HG03066 (cell line): ENCODE measurements around the gene PSMB5.
A peak's percentile ranks its signal among the peaks of the same experiment; 100 is the strongest.

Experiments used
- ATAC-seq: cut with Tn5 transposase; IDR thresholded peaks from one replicate; pipeline ENCODE4 v1.9.1; 2021; ENCODE audit warnings: low read depth; ENCODE audit not compliant: unreplicated experiment

The PSMB5 gene

DNA sequence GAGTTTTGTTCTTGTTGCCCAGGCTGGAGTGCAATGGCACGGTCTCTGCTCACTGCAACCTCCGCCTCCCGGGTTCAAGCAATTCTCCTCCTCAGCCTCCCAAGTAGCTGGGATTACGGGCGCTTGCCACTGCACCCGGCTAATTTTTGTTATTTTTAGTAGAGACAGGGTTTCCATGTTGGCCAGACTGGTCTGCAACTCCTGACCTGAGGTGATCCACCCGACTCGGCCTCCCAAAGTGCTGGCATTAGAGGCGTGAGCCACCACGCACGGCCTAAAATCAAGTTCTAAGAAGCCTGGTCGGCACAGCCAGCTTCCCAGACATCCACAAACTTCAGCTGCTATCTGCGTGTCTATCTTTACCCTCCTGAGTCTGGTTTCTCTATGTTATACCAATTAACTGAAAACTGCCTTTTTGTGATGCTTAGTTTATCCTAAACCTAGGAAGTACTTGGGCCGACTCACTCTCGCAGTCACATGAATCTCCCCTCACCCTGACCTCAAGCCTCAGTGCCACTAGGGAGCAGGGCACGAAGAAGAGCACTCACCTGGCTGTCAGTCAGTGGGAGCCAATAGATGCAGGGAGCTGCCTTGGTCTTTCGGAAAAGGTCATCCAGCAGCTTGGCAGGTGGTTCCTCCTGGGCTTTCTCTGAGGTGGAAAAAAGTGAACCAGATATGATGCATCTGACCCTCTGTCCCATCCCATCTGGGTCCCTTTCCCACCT is 26.0 kb upstream of the PSMB5 start:
- ATAC-seq: no peak

DNA sequence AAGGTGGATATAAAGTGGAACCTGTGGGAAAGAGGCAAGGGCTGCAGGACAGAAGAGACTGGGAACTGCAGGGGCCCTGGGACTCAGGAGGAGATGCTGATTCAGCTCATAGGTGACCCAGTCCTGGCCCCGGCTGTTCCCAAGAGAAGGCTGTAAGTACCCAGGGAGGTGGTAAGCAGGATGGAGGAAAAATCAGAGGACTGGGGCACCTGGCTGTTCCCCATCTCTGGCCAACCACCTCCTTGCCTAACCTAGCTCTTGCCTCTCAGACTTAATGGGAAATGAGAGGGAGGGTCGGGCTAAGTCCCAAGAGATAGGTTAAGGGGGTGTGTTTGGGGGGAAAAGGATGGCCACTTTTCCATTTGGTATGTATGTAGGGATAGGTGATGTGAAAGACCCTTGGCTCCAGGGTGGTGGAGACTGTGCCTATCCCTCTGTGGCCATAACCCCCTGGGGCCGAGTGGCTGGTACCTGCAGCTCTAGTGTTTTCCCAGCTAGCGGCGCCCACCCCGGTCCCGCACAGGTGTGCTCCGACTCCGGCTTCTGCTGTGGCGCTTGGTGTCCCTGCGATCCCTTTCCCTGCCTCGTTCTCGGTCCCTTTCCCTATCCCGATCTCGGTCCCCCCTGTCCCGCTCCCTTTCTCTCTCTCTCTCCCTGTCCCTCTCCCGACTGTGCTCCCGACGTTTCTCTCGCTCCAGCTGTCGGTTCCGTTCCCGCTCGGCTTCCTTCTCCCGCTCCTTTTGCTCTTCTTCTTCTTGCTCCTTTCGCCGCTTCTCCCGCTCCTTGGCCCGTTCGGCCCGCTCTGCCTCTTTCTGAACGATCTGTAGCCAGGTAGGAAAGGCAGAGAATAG is 24.2 kb upstream of the PSMB5 start:
- no peak for ATAC-seq

DNA sequence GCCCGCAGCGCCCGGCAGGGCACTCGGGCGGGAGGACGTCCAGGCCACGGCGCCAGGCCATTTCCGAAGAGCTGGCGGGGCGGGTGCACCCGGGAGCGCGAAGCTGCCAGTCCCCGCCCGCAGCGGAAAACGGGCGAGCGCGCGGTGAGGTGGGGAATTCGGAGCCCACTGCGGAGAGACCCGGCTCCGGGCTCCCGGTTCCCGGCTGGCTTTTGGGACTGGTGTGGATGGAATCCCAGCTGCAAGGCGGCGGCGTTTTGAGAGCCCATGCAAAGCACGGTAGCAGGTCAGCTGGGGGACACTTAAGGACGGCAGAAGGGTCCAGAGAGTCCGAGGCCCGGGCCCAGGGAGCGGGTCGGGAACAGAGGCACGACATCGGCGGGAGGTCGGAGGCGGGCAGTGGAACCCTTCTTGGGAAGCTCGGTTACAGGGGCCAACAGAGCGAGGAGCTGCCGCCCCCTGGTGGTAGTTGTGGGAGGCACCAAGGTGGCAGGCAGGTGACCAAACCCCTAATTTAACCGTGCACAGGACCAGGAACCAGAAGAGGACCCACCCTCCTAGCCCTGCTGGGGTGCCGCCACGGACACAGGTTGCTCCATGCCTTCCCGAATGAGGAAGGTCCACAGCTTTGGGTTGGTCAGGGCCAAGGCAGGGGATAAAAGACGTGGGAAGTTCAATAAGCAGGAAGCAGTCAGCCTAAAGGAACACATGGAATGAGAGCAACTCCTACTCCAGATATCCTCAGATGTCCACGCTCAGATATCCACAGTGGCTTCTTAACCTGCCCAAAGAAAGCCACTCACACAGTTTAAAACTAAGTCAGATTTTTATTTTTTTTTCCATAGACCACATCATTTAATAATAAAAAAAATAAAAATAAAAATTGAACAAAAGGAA is 23.3 kb upstream of the PSMB5 start:
- peak; percentile 56 for ATAC-seq

- peak; percentile 68 for ATAC-seq
These were observed 22.5 kb upstream of the PSMB5 start, which contains the start of gene CDH24 for GRCh38 chr14:23056956-23057756. CDH24 (minus strand) TSS chr14:23057520; CDS start chr14:23055733, 1,787 bp downstream.

DNA sequence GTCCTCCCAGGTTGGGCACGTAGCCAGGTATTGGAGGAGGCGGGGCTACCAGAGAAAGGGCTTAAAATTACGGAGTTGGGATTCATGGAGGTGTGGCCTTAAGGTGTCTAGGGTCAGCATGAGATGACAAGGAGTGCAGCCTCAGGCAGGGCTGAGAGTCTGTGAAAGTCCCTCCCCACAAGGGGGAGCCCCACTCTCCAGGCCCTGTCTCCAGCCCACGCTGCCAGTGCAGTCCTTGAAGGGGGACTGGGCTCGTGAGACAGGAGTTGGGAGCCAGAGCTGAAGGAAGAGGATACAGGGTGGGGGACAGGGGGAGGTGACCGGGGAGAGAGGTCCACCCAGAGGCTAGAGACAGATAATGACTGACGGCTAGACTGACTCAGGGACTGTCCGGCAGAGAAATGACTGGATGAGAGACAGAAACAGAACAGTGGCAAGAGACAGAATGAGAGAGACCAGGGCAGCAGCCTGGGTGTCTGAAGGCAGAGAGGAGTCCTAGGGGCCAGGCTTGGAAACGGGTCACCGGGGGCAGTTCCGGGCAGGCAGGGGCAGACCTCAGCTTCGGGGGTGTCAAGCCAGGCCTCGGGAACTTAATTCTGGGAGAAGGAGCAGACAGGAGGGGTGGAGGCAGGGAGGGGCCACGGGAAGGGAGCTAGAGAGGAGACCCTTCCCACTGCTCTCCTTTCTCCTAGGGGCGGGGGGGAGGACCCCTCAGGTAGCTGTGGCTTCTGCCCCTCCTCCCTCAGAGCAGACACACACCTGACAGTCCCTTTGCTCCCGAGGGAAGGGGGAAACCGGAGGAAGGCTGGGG is 21.6 kb upstream of the PSMB5 start:
- ATAC-seq: peak; percentile 43

- no peak for ATAC-seq
These were observed 21.0 kb upstream of the PSMB5 start for GRCh38 chr14:23055621-23056144.

DNA sequence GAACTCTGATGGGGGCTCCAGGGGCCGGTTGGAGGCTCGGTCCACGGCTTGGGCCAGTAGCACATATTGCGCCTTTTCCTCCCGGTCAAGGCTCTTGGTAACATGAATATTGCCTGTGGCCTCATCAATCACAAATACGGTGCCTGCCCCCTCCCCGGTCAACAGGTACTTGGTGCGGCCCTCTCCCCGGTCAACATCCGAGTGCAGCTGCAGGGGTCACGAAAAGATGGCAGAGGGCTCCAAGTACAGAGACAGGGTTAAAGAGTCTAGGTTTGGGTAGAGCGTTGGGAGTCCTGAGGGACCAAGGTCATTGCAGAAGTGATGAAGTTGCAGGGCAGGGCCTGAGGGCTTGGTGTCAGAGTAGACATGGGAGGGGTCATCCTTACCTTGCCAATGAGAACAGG is 20.4 kb upstream of the PSMB5 start:
- no peak for ATAC-seq

DNA sequence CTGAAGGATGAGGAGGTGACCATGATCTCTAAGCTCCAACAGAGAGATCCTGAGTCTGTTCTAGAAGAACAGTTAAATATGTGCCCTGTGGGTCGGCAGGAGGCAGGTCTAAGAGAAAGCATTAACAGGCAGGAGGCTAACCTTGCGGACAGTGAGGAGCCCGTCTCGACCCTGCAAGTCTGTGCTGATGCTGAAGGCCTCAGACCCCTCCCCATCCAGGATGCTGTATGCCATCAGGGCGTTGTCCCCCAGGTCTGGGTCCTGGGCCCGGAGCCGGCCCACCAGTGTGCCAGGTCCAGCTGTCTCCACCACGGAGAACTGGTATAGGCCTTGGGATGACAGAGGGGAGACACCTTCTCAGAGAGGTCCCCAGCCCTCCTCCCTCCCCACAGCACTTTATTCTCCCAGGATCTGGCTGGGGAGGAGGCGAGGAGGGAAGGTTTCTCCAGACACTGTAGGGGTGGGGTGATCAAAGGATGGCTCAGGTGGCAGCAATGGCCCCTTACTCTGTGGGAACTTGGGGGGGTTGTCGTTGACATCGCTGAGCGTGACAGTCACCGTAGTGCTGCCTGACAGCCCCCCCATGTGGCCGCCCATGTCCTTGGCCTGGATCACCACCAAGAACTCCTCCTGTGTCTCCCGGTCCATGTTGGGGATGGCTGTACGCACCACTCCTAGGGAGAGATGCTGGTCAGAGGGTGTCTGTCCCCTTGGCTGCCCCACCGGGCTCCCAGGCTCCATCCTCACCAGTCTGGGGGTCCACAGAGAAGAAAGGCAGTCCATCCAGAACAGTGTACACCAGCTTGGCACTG is 19.5 kb upstream of the PSMB5 start:
- no peak for ATAC-seq

- ATAC-seq: no peak
These were observed 18.7 kb upstream of the PSMB5 start for GRCh38 chr14:23053426-23053825.

GRCh38 chr14:23052671-23053070 is 18.0 kb upstream of the PSMB5 start:
- ATAC-seq: no peak

DNA sequence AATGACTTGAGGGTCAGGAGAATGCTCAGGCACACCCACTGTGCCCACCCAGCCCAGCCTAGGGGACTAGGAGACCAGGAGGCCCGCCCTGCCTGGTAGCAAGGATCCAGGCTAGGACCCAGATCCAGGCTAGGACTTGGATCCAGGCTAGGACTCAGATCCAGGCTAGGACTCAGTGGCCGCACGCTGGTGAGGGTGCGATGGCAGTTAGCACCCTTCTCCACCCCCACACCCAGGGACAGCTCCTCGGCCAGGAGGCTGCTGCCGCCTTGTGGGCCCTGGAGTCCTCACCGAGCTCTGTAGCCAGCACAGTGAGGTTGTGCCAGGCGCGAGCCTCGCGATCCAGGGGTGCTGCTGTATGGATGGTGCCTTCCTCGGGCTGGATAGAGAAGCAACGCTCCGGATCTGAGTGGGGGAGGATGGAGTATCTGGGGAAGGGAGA is 17.5 kb upstream of the PSMB5 start:
- ATAC-seq: no peak

- no peak for ATAC-seq
These were observed 16.7 kb upstream of the PSMB5 start for GRCh38 chr14:23051141-23052057.

DNA sequence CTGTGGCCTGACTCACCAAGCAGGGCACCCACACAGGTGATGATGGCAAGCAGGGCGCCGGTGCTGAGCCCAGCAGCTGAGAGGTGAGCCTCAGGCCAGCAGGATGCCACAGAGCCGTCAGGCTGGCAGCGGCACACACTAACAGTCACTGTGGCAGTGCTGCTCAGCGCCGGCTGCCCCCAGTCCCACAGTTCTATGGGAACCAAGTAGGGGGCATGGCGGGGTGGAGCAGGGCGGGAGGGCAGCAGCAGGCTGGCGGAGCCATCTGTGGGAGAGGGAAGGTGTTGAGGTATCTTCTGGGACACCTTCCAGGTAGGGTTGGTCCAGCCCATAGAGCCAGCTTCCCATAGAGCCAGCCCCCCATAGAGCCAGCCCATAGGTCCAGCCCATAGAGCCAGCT is 14.3 kb upstream of the PSMB5 start:
- no peak for ATAC-seq

DNA sequence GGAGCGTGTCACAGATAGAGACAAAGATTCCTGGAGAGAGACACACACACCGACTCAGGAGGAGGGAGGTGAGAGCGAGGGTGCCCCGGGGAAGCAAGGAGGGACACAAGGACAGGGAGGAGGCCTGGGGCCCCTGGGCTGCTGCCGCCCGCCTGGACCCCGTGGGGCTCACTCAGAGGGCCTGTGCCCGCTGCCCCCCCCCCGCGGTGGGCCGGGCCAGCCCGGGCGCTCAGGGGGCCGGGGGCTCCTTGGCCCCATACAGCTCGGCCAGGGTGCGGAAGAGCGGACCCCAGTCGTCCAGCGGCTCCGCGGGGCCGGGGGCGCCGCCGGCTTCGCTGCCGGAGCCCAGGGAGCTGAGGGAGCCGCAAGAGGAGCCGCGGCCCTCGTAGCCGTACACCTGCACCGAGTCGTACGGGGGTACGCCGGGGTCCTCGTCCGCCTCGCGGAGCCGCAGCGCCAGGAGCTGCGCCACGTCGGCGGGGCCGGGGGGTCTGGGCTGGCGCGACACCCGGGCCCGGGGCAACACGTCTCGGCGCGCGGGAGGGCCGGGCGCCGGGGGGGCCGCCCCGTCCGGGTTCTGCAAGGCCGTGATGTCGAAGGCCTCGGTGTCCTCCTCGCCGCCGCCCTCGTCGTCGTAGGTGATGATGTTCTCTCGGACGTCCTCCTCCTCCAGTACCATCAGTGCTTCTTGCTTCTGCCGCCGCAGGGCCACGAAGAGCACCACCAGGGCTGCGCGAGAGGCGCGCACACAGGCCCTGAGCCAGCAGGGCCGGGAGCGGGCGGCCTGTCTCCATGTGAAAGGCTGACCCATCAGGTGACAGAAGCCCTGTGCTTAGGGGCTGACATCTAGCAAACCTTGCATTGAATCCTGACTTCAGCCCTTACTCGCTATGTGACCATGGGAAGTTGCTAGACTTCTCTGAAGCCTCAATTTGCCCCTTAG is 13.3 kb upstream of the PSMB5 start:
- ATAC-seq: no peak

DNA sequence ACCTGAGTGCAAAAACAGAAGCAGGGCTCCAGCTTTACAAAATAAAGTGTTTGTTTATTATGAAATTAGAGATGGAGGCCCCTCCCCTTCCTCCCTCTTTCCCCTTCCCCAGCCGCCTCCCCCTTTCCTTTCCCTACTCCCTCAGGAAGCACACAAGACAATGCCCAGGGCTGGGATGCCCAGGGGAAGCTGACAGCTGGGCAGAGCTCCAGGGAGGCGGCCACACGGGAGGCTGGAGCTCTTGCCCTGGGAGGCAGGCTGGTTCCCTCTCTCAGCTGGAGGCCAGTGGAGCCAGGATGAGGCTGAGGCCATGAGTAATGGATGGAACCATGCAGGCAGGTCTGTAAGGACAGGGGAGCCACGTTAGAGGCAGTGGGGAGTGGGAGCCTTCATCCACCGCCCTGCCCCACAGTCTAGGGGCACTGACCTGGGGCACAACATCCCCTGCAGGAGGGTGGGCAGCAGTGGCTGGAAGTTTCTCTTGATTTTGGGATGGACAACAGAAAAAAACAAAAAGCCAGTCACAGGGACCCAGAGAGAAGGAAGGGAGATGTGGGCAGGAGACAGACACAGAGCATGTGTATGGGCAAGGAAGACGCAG is 12.4 kb upstream of the PSMB5 start:
- no peak for ATAC-seq
